Measurements from ENCODE around the gene ZDHHC7. TPM values are rescaled to one million over a fixed set of nuclear protein-coding genes. Genes with fewer than 3 reads are reported as not detected.
A peak's percentile ranks its signal among the peaks of the same experiment; 100 is the strongest.

The ZDHHC7 gene
- total RNA-seq, 1 experiment from 2014 or later: 72.6 TPM

- peaks cover 19% of the 10 kb centered on the region for H3K36me3 ChIP-seq
- H3K27ac ChIP-seq: no peak overlapping the region
- no peaks in the 10 kb centered on the region for H3K27me3 ChIP-seq (replicated peaks)
- peak; percentile 58 to 72 for DNase-seq (ENCODE audit: low read depth in 1 of 2, low spot score in 2 of 2)
- no peak overlapping the region for H3K4me3 ChIP-seq
- no peaks in the 10 kb centered on the region for H3K9me3 ChIP-seq (replicated peaks)
- peaks cover 1% of the 10 kb centered on the region; the same call in 1 of the 2 replicates for H3K4me1 ChIP-seq (replicated peaks)
Measured at GRCh38 chr16:84970447-84971127, 40.7 kb downstream of the ZDHHC7 start.

- no peaks in the 10 kb centered on the region for H3K4me1 ChIP-seq (replicated peaks)
- H3K36me3 ChIP-seq: no peaks in the 10 kb centered on the region
- no peak overlapping the region for H3K27ac ChIP-seq
- DNase-seq (ENCODE audit: low read depth in 1 of 2, low spot score in 2 of 2): no peak
- no peak overlapping the region for H3K4me3 ChIP-seq
- no peaks in the 10 kb centered on the region for H3K9me3 ChIP-seq (replicated peaks)
- H3K27me3 ChIP-seq (replicated peaks): no peaks in the 10 kb centered on the region
Measured at GRCh38 chr16:84967828-84968227, 43.5 kb downstream of the ZDHHC7 start.

- H3K27ac ChIP-seq: no peak overlapping the region
- no peaks in the 10 kb centered on the region for H3K36me3 ChIP-seq
- no peaks in the 10 kb centered on the region for H3K9me3 ChIP-seq (replicated peaks)
- H3K27me3 ChIP-seq (replicated peaks): no peaks in the 10 kb centered on the region
- peaks cover 7% of the 10 kb centered on the region; the same call in 1 of the 2 replicates for H3K4me1 ChIP-seq (replicated peaks)
- DNase-seq (ENCODE audit: low read depth in 1 of 2, low spot score in 2 of 2): no peak
- H3K4me3 ChIP-seq: no peak overlapping the region
Measured at GRCh38 chr16:84965428-84966415, 45.6 kb downstream of the ZDHHC7 start.

- H3K9me3 ChIP-seq (replicated peaks): no peaks in the 10 kb centered on the region
Measured at GRCh38 chr16:84964386-84965128, 46.8 kb downstream of the ZDHHC7 start.

GRCh38 chr16:84963066-84963465, 48.3 kb downstream of the ZDHHC7 start:
- peaks cover 7% of the 10 kb centered on the region; the same call in 1 of the 2 replicates for H3K4me1 ChIP-seq (replicated peaks)
- no peak overlapping the region for H3K27ac ChIP-seq
- DNase-seq (ENCODE audit: low read depth in 1 of 2, low spot score in 2 of 2): no peak
- no peaks in the 10 kb centered on the region for H3K36me3 ChIP-seq
- H3K9me3 ChIP-seq (replicated peaks): no peaks in the 10 kb centered on the region
- H3K4me3 ChIP-seq: no peak overlapping the region
- H3K27me3 ChIP-seq (replicated peaks): no peaks in the 10 kb centered on the region

More at GRCh38 chr16:84964386-84965128, 46.8 kb downstream of the ZDHHC7 start:
- Histone ChIP-seq H3K36me3 (no peaks in the 10 kb centered on the region), H3K4me3 (no peak overlapping the region), H3K27me3 (replicated peaks) (no peaks in the 10 kb centered on the region), H3K4me1 (replicated peaks) (peaks cover 7% of the 10 kb centered on the region; the same call in 1 of the 2 replicates), H3K27ac (no peak overlapping the region)
- DNase-seq (ENCODE audit: low read depth in 1 of 2, low spot score in 2 of 2): no peak

GRCh38 chr16:84960942-84961341, 50.4 kb downstream of the ZDHHC7 start:
- DNase-seq (ENCODE audit: low read depth in 1 of 2, low spot score in 2 of 2): peak in 1 of 2 experiments; percentile 27
- H3K4me1 ChIP-seq (replicated peaks): peaks cover 7% of the 10 kb centered on the region; the same call in 1 of the 2 replicates
- no peaks in the 10 kb centered on the region for H3K27me3 ChIP-seq (replicated peaks)
- H3K4me3 ChIP-seq: no peak overlapping the region
- H3K9me3 ChIP-seq (replicated peaks): no peaks in the 10 kb centered on the region
- H3K27ac ChIP-seq: no peak overlapping the region
- no peaks in the 10 kb centered on the region for H3K36me3 ChIP-seq

GRCh38 chr16:84959784-84960417, 51.4 kb downstream of the ZDHHC7 start:
- H3K9me3 ChIP-seq (replicated peaks): no peaks in the 10 kb centered on the region
- no peaks in the 10 kb centered on the region for H3K27me3 ChIP-seq (replicated peaks)
- peaks cover 7% of the 10 kb centered on the region; the same call in 1 of the 2 replicates for H3K4me1 ChIP-seq (replicated peaks)
- DNase-seq (ENCODE audit: low read depth in 1 of 2, low spot score in 2 of 2): no peak
- no peaks in the 10 kb centered on the region for H3K36me3 ChIP-seq
- H3K27ac ChIP-seq: no peak overlapping the region
- H3K4me3 ChIP-seq: no peak overlapping the region

GRCh38 chr16:84959045-84959576, 52.2 kb downstream of the ZDHHC7 start:
- H3K4me1 ChIP-seq (replicated peaks): peaks cover 7% of the 10 kb centered on the region; the same call in 1 of the 2 replicates
- H3K27ac ChIP-seq: no peak overlapping the region
- no peaks in the 10 kb centered on the region for H3K9me3 ChIP-seq (replicated peaks)
- no peak overlapping the region for H3K4me3 ChIP-seq
- no peaks in the 10 kb centered on the region for H3K36me3 ChIP-seq
- H3K27me3 ChIP-seq (replicated peaks): no peaks in the 10 kb centered on the region
- DNase-seq (ENCODE audit: low read depth in 1 of 2, low spot score in 2 of 2): no peak

- H3K4me1 ChIP-seq (replicated peaks): peaks cover 7% of the 10 kb centered on the region; the same call in 1 of the 2 replicates
- DNase-seq (ENCODE audit: low read depth in 1 of 2, low spot score in 2 of 2): no peak
- H3K36me3 ChIP-seq: no peaks in the 10 kb centered on the region
- no peaks in the 10 kb centered on the region for H3K9me3 ChIP-seq (replicated peaks)
- H3K27ac ChIP-seq: no peak overlapping the region
- no peaks in the 10 kb centered on the region for H3K27me3 ChIP-seq (replicated peaks)
- H3K4me3 ChIP-seq: no peak overlapping the region
Measured at GRCh38 chr16:84957792-84958191, 53.5 kb downstream of the ZDHHC7 start.

- H3K27ac ChIP-seq: no peak overlapping the region
- H3K9me3 ChIP-seq (replicated peaks): no peaks in the 10 kb centered on the region
- no peak for DNase-seq (ENCODE audit: low read depth in 1 of 2, low spot score in 2 of 2)
- peaks cover 7% of the 10 kb centered on the region; the same call in 1 of the 2 replicates for H3K4me1 ChIP-seq (replicated peaks)
- no peaks in the 10 kb centered on the region for H3K36me3 ChIP-seq
- H3K4me3 ChIP-seq: no peak overlapping the region
- no peaks in the 10 kb centered on the region for H3K27me3 ChIP-seq (replicated peaks)
Measured at GRCh38 chr16:84957192-84957591, 54.1 kb downstream of the ZDHHC7 start.

GRCh38 chr16:84955427-84955826, 55.9 kb downstream of the ZDHHC7 start:
- no peaks in the 10 kb centered on the region for H3K36me3 ChIP-seq
- no peaks in the 10 kb centered on the region for H3K9me3 ChIP-seq (replicated peaks)

GRCh38 chr16:84953190-84953746, 58.1 kb downstream of the ZDHHC7 start:
- no peak for DNase-seq (ENCODE audit: low read depth in 1 of 2, low spot score in 2 of 2)
- Histone ChIP-seq H3K4me3 (no peak overlapping the region), H3K27ac (no peak overlapping the region), H3K4me1 (replicated peaks) (no peaks in the 10 kb centered on the region), H3K9me3 (replicated peaks) (no peaks in the 10 kb centered on the region), H3K36me3 (no peaks in the 10 kb centered on the region), H3K27me3 (replicated peaks) (no peaks in the 10 kb centered on the region)

More at GRCh38 chr16:84955427-84955826, 55.9 kb downstream of the ZDHHC7 start:
- Histone ChIP-seq H3K27me3 (replicated peaks) (no peaks in the 10 kb centered on the region), H3K4me1 (replicated peaks) (no peaks in the 10 kb centered on the region), H3K27ac (no peak overlapping the region), H3K4me3 (no peak overlapping the region)
- no peak for DNase-seq (ENCODE audit: low read depth in 1 of 2, low spot score in 2 of 2)

All from SJSA1 (cell line).